Measurements from ENCODE around the gene CARNS1.

DNA sequence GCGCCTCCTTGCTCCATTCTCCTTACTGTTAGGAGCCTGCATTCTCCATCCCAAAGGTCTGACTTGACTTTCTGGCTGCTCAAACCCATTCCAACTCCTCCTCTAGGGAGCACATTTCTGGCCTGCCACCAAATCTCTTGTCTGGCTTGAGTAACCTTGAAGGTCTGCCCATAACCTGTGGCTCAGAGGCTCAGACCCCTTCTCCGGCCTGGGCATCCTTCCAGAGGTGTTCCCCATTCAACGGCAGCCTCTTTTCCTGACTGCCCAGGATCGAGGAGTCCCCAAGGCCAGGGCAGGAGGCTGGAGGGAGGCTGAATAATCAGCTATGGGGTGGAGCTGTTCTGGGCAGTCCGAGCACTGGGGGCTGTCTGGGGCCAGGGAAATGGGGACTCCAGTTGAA is 21.5 kb upstream of the CARNS1 start:
- no peak for TF ChIP-seq POLR2AphosphoS5 (IDR thresholded peaks at IDR 0.05)
- TF ChIP-seq, protein P1, sequence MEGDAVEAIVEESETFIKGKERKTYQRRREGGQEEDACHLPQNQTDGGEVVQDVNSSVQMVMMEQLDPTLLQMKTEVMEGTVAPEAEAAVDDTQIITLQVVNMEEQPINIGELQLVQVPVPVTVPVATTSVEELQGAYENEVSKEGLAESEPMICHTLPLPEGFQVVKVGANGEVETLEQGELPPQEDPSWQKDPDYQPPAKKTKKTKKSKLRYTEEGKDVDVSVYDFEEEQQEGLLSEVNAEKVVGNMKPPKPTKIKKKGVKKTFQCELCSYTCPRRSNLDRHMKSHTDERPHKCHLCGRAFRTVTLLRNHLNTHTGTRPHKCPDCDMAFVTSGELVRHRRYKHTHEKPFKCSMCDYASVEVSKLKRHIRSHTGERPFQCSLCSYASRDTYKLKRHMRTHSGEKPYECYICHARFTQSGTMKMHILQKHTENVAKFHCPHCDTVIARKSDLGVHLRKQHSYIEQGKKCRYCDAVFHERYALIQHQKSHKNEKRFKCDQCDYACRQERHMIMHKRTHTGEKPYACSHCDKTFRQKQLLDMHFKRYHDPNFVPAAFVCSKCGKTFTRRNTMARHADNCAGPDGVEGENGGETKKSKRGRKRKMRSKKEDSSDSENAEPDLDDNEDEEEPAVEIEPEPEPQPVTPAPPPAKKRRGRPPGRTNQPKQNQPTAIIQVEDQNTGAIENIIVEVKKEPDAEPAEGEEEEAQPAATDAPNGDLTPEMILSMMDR (IDR thresholded peaks at IDR 0.05): no peak

Data from breast epithelium (tissue), 3 donors.